Measurements from ENCODE around the gene GFI1B.

DNA sequence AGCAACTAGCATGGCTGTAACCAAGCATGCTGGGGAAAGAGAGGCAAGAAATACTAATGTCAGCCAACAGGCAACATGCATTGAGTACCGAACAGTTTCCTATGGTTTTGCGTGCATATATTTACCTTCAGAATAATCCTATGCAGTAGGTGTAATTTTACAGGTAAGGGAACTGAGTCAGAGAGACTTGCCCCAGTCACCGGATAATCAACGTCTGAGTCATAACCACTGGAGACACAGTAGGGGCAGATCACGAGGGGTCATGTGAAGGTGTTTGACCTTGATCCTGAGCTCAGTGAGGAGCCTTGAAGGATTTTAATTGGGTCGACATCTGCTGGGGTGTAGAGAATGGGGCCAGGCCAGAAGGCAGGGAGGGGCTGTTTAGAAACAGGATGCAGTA lies 20.7 kb upstream of the GFI1B start:
- no peak for TF ChIP-seq CTCF (tag by site-specific recombination; IDR thresholded peaks at IDR 0.05)
- TF ChIP-seq ZNF521 (tag by site-specific recombination; IDR thresholded peaks at IDR 0.05) = no peak
- TF ChIP-seq BCL6B (tag by site-specific recombination; IDR thresholded peaks at IDR 0.05) = no peak
- TF ChIP-seq, protein P1, sequence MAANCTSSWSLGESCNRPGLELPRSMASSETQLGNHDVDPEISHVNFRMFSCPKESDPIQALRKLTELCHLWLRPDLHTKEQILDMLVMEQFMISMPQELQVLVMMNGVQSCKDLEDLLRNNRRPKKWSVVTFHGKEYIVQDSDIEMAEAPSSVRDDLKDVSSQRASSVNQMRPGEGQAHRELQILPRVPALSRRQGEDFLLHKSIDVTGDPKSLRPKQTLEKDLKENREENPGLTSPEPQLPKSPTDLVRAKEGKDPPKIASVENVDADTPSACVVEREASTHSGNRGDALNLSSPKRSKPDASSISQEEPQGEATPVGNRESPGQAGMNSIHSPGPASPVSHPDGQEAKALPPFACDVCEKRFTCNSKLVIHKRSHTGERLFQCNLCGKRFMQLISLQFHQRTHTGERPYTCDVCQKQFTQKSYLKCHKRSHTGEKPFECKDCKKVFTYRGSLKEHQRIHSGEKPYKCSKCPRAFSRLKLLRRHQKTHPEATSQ (tag by site-specific recombination; IDR thresholded peaks at IDR 0.05) = no peak
